ENCODE results near the gene STIL.
A peak's percentile ranks its signal among the peaks of the same experiment; 100 is the strongest.
"Not testable (repeated sequence)": the region's sequence is repeated elsewhere in the genome, so short reads cannot be mapped to it uniquely, and the experiment has no call there.

STIL gene

GRCh38 chr1:47313915-47314664, at the start of gene STIL:
STIL (minus strand) TSS chr1:47314147; CDS start chr1:47310319, 3,828 bp downstream.
- H3K9me3 ChIP-seq (ENCODE audit: control insufficient read depth in 5 of 5, low read length in 5 of 5): no peaks in the 10 kb centered on the region
- peak within 1 kb of the TSS; percentile 16 to 84 (median 74) for H3K9ac ChIP-seq (ENCODE audit: low read length in 5 of 5)
- H3K27ac ChIP-seq (ENCODE audit: low read depth, low read length): peak within 1 kb of the TSS; percentile 70
- H3K4me3 ChIP-seq (ENCODE audit: low read depth in 1 of 5, low read length in 5 of 5): peak within 1 kb of the TSS; percentile 77 to 91 (median 85)
- no peaks in the 10 kb centered on the region for H3K36me3 ChIP-seq (ENCODE audit: control insufficient read depth in 5 of 5, insufficient read depth in 5 of 5, low read length in 5 of 5)
- peaks cover 5 to 9% (median 8%) of the 10 kb centered on the region in 5 donors for H3K4me1 ChIP-seq (ENCODE audit: control insufficient read depth in 5 of 5, insufficient read depth in 5 of 5, low read length in 5 of 5)
- H3K27me3 ChIP-seq (ENCODE audit: control insufficient read depth in 5 of 5, insufficient read depth in 4 of 5, low read length in 5 of 5): no peaks in the 10 kb centered on the region

DNA sequence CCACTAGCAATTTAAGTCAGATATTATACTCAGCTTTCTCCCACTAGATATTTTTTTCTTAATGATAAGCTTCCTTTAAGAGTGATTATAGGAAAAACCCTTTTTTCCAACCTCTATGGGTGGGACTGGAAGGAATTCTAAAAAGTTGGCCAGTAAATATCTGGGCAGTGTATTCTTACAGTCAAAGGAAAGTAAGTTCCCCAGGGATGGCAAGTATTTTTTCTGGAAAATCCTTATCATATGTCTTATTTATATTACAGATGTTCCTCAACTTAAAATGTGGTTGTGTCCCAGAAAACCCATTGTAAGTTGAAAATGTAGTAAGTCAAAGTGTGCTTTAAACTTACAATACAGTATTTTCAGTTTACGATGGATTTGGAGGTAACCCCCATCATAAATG, 48.9 kb upstream of the STIL start:
- Histone ChIP-seq H3K9me3 (ENCODE audit: control insufficient read depth in 5 of 5, low read length in 5 of 5) (no peaks in the 10 kb centered on the region), H3K36me3 (ENCODE audit: control insufficient read depth in 5 of 5, insufficient read depth in 5 of 5, low read length in 5 of 5) (peaks cover 0 to under 1% (median 0%) of the 10 kb centered on the region in 5 donors), H3K27me3 (ENCODE audit: control insufficient read depth in 5 of 5, insufficient read depth in 4 of 5, low read length in 5 of 5) (no peaks in the 10 kb centered on the region), H3K4me3 (ENCODE audit: low read depth in 1 of 5, low read length in 5 of 5) (no peak overlapping the region), H3K9ac (ENCODE audit: low read length in 5 of 5) (no peak overlapping the region), H3K27ac (ENCODE audit: low read depth, low read length) (no peak overlapping the region), H3K4me1 (ENCODE audit: control insufficient read depth in 5 of 5, insufficient read depth in 5 of 5, low read length in 5 of 5) (peaks cover 0 to 2% (median 0%) of the 10 kb centered on the region in 5 donors)

DNA sequence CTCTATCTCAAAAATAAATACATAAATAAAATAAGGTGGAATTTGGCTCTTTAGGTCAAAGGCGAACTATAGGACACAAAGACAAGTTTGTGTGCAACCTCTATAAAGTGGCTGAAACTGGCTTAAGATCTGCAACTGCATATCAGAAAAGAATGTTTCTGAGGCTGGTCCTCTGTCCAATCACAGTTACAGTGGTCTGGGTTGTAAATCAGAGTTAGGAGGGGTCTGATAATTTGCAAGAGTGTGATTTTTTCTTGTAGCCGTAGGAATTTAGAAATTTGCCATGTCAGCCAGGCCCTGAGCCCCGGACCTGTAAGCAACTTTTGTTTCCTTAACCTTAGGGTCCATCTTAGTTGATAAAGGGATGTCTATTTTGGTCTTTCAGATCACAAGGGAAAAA, 47.4 kb upstream of the STIL start:
- Histone ChIP-seq H3K27ac (ENCODE audit: low read depth, low read length) (no peak overlapping the region), H3K9me3 (ENCODE audit: control insufficient read depth in 5 of 5, low read length in 5 of 5) (no peaks in the 10 kb centered on the region), H3K27me3 (ENCODE audit: control insufficient read depth in 5 of 5, insufficient read depth in 4 of 5, low read length in 5 of 5) (no peaks in the 10 kb centered on the region), H3K36me3 (ENCODE audit: control insufficient read depth in 5 of 5, insufficient read depth in 5 of 5, low read length in 5 of 5) (peaks cover 0 to 2% (median 0%) of the 10 kb centered on the region in 5 donors), H3K4me3 (ENCODE audit: low read depth in 1 of 5, low read length in 5 of 5) (no peak overlapping the region), H3K4me1 (ENCODE audit: control insufficient read depth in 5 of 5, insufficient read depth in 5 of 5, low read length in 5 of 5) (peaks cover 0 to 2% (median 0%) of the 10 kb centered on the region in 5 donors), H3K9ac (ENCODE audit: low read length in 5 of 5) (no peak overlapping the region)

- Histone ChIP-seq H3K4me3 (ENCODE audit: low read depth in 1 of 5, low read length in 5 of 5) (no peak overlapping the region), H3K9ac (ENCODE audit: low read length in 5 of 5) (no peak overlapping the region), H3K4me1 (ENCODE audit: control insufficient read depth in 5 of 5, insufficient read depth in 5 of 5, low read length in 5 of 5) (peaks cover 0 to 3% (median 0%) of the 10 kb centered on the region in 5 donors), H3K27ac (ENCODE audit: low read depth, low read length) (no peak overlapping the region), H3K27me3 (ENCODE audit: control insufficient read depth in 5 of 5, insufficient read depth in 4 of 5, low read length in 5 of 5) (no peaks in the 10 kb centered on the region), H3K36me3 (ENCODE audit: control insufficient read depth in 5 of 5, insufficient read depth in 5 of 5, low read length in 5 of 5) (peaks cover 0 to 6% (median 0%) of the 10 kb centered on the region in 5 donors), H3K9me3 (ENCODE audit: control insufficient read depth in 5 of 5, low read length in 5 of 5) (no peaks in the 10 kb centered on the region)
Measured at GRCh38 chr1:47351305-47351704, 37.4 kb upstream of the STIL start.

DNA sequence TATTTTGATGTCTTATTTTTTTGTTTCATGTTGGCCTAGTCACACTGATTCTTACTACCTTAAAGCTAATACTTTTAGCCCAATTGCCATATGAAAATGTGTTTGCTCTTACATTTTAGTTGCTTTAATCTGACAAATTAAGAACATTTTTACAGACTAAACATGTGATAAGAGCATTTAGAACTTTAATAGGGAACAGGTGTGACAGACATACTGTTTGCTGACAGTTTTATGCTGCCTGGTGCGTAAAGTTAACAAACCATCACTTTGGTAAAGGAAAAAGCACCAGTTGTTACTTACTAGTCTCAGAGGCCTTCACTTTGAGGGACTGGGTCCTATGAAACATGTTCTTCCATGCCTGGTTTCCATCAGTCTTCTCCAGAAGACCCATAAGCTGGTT, 34.3 kb upstream of the STIL start:
- Histone ChIP-seq H3K36me3 (ENCODE audit: control insufficient read depth in 5 of 5, insufficient read depth in 5 of 5, low read length in 5 of 5) (peaks cover 0 to 6% (median 0%) of the 10 kb centered on the region in 5 donors), H3K27me3 (ENCODE audit: control insufficient read depth in 5 of 5, insufficient read depth in 4 of 5, low read length in 5 of 5) (no peaks in the 10 kb centered on the region), H3K4me3 (ENCODE audit: low read depth in 1 of 5, low read length in 5 of 5) (no peak overlapping the region), H3K9ac (ENCODE audit: low read length in 5 of 5) (no peak overlapping the region), H3K27ac (ENCODE audit: low read depth, low read length) (no peak overlapping the region), H3K9me3 (ENCODE audit: control insufficient read depth in 5 of 5, low read length in 5 of 5) (no peaks in the 10 kb centered on the region), H3K4me1 (ENCODE audit: control insufficient read depth in 5 of 5, insufficient read depth in 5 of 5, low read length in 5 of 5) (no peaks in the 10 kb centered on the region)

GRCh38 chr1:47347735-47348134, 33.8 kb upstream of the STIL start:
- H3K9ac ChIP-seq (ENCODE audit: low read length in 5 of 5): no peak overlapping the region
- no peaks in the 10 kb centered on the region for H3K4me1 ChIP-seq (ENCODE audit: control insufficient read depth in 5 of 5, insufficient read depth in 5 of 5, low read length in 5 of 5)
- H3K27me3 ChIP-seq (ENCODE audit: control insufficient read depth in 5 of 5, insufficient read depth in 4 of 5, low read length in 5 of 5): no peaks in the 10 kb centered on the region
- H3K36me3 ChIP-seq (ENCODE audit: control insufficient read depth in 5 of 5, insufficient read depth in 5 of 5, low read length in 5 of 5): peaks cover 0 to 6% (median 0%) of the 10 kb centered on the region in 5 donors
- no peak overlapping the region for H3K27ac ChIP-seq (ENCODE audit: low read depth, low read length)
- no peaks in the 10 kb centered on the region for H3K9me3 ChIP-seq (ENCODE audit: control insufficient read depth in 5 of 5, low read length in 5 of 5)
- no peak overlapping the region for H3K4me3 ChIP-seq (ENCODE audit: low read depth in 1 of 5, low read length in 5 of 5)

DNA sequence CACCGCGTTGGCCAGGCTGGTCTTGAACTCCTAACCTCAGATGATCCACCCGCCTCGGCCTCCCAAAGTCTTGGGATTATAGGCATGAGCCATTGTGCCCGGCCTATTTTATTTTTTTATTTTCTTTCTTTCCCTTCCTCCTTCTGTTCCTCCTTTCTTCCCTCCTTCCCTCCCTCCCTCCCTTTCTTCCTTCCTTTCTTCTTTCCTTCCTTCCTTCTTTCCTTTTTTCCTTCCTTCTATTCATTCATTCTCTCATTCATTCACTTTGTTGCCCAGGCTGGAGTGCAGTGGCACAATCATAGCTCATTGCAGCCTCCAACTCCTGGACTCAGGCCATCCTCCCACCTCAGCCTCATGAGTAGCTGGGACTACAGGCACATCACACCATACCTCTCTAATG, 33.0 kb upstream of the STIL start:
- H3K9ac ChIP-seq (ENCODE audit: low read length in 5 of 5); H3K9me3 ChIP-seq (ENCODE audit: control insufficient read depth in 5 of 5, low read length in 5 of 5); H3K4me1 ChIP-seq (ENCODE audit: control insufficient read depth in 5 of 5, insufficient read depth in 5 of 5, low read length in 5 of 5); H3K27ac ChIP-seq (ENCODE audit: low read depth, low read length); H3K36me3 ChIP-seq (ENCODE audit: control insufficient read depth in 5 of 5, insufficient read depth in 5 of 5, low read length in 5 of 5); H3K27me3 ChIP-seq (ENCODE audit: control insufficient read depth in 5 of 5, insufficient read depth in 4 of 5, low read length in 5 of 5); H3K4me3 ChIP-seq (ENCODE audit: low read depth in 1 of 5, low read length in 5 of 5): not testable (repeated sequence)

GRCh38 chr1:47340227-47340626, 26.3 kb upstream of the STIL start:
- Histone ChIP-seq H3K9me3 (ENCODE audit: control insufficient read depth in 5 of 5, low read length in 5 of 5) (no peaks in the 10 kb centered on the region), H3K4me3 (ENCODE audit: low read depth in 1 of 5, low read length in 5 of 5) (no peak overlapping the region), H3K36me3 (ENCODE audit: control insufficient read depth in 5 of 5, insufficient read depth in 5 of 5, low read length in 5 of 5) (no peaks in the 10 kb centered on the region), H3K27me3 (ENCODE audit: control insufficient read depth in 5 of 5, insufficient read depth in 4 of 5, low read length in 5 of 5) (no peaks in the 10 kb centered on the region), H3K9ac (ENCODE audit: low read length in 5 of 5) (no peak overlapping the region), H3K27ac (ENCODE audit: low read depth, low read length) (no peak overlapping the region), H3K4me1 (ENCODE audit: control insufficient read depth in 5 of 5, insufficient read depth in 5 of 5, low read length in 5 of 5) (peaks cover 0 to 15% (median 9%) of the 10 kb centered on the region in 5 donors)

DNA sequence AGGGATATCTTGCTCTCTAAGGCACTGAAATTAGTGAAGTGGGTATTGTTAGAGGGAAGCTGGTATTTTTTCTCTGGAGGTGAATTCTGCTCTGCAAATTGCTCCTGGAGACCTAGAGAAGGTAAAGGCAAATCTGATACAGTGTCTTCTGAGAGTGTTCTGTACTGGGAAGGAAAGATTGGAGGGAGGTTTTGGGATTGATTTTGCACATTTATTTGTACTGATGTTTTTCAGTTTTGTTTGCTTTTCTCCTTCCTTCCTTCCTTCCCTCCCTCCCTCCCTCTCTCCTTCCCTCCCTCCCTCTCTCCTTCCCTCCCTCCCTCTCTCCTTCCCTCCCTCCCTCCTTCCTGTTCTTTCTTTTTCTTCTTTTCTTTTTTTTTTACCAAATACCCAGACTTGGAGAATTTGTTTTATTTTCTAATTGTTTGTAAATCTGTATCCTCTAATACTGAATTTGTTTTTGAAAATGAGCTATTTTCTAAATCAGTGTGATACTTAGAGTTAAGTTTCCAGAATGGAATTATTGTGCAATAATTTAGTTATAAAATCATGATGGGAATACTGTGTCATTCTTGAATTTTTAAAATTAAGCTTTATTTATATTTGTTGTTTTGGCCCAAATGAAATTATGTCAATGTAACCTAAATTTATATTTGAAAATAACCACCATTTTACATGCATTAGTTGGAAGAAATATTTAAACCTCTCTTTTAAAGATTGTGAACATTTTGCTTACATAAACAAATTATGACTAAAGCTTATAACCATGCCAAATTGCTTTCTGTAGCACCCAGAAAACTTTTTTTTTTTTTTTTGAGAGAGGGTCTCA, 24.5 kb upstream of the STIL start:
- peak overlapping the region; percentile 27 for H3K27ac ChIP-seq (ENCODE audit: low read depth, low read length)
- peaks cover 0 to 21% (median 17%) of the 10 kb centered on the region in 5 donors for H3K4me1 ChIP-seq (ENCODE audit: control insufficient read depth in 5 of 5, insufficient read depth in 5 of 5, low read length in 5 of 5)
- no peaks in the 10 kb centered on the region for H3K36me3 ChIP-seq (ENCODE audit: control insufficient read depth in 5 of 5, insufficient read depth in 5 of 5, low read length in 5 of 5)
- H3K9me3 ChIP-seq (ENCODE audit: control insufficient read depth in 5 of 5, low read length in 5 of 5): no peaks in the 10 kb centered on the region
- H3K27me3 ChIP-seq (ENCODE audit: control insufficient read depth in 5 of 5, insufficient read depth in 4 of 5, low read length in 5 of 5): no peaks in the 10 kb centered on the region
- no peak overlapping the region for H3K9ac ChIP-seq (ENCODE audit: low read length in 5 of 5)
- no peak overlapping the region for H3K4me3 ChIP-seq (ENCODE audit: low read depth in 1 of 5, low read length in 5 of 5)

- Histone ChIP-seq H3K36me3 (ENCODE audit: control insufficient read depth in 5 of 5, insufficient read depth in 5 of 5, low read length in 5 of 5) (no peaks in the 10 kb centered on the region), H3K4me1 (ENCODE audit: control insufficient read depth in 5 of 5, insufficient read depth in 5 of 5, low read length in 5 of 5) (peaks cover 3 to 31% (median 26%) of the 10 kb centered on the region in 5 donors), H3K9ac (ENCODE audit: low read length in 5 of 5) (no peak overlapping the region), H3K4me3 (ENCODE audit: low read depth in 1 of 5, low read length in 5 of 5) (no peak overlapping the region), H3K27me3 (ENCODE audit: control insufficient read depth in 5 of 5, insufficient read depth in 4 of 5, low read length in 5 of 5) (no peaks in the 10 kb centered on the region), H3K27ac (ENCODE audit: low read depth, low read length) (no peak overlapping the region), H3K9me3 (ENCODE audit: control insufficient read depth in 5 of 5, low read length in 5 of 5) (no peaks in the 10 kb centered on the region)
Measured at GRCh38 chr1:47337350-47337749, 23.4 kb upstream of the STIL start.
